Suppressor macrophage treated with lipopolysaccharide for 4 hours (primary cell): ENCODE data around the gene MZT2B.
"Not testable (repeated sequence)": the region's sequence is repeated elsewhere in the genome, so short reads cannot be mapped to it uniquely, and the experiment has no call there.

Source experiments
- DNase-seq: peaks from one replicate; pipeline ENCODE4 v3.0.0-alpha.2; 2020

Gene MZT2B

GRCh38 chr2:130181880-130182682 lies at the start of gene MZT2B:
TSS of gene MZT2B (plus strand) at chr2:130182262. CDS start at chr2:130182283, 21 bp downstream.
- peak; percentile 94 for DNase-seq

- no peak for DNase-seq
Measured at GRCh38 chr2:130135692-130136541, 46.1 kb upstream of the MZT2B start.

- DNase-seq: not testable (repeated sequence)
Measured at GRCh38 chr2:130136546-130136945, 45.5 kb upstream of the MZT2B start.

DNA sequence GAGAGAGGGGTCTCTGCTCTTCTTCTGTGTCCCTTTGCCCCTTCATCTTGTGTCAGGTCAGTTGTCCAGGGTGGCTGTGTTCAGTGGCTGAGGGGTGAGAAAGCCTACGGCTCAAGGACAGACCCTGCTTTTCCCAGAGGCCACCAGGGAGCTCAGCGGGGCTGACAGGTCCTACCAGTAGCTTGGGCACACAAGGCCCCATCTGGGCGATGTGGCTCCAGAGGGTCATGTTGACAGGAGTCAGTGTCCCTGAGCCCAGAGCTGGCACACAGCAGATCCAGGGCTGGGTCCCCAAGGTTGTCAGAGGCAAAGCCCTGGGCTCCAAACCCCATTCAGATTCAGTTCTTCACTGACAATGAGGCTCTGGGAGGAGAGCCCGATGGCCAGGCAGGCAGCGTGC lies 44.9 kb upstream of the MZT2B start:
- not testable (repeated sequence) for DNase-seq

DNA sequence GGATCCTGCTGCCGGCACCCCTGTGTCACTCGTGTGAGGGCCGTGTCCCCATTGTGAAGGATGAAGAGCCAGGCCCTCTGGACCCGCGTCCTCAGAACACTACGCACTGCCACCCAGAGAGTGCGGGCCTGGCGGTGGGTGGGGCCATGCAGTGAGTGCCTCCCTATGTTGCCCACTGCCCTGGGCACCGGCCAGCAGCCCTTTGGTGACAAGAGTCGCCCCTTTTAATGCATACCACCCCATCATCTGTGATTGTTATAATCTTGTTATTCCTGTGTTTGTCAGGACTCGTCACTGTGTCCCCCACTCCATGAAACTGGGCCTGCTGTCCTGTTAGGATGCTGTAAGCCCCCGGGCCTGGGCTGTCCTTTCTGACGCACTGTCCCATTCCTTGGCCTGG lies 43.7 kb upstream of the MZT2B start:
- not testable (repeated sequence) for DNase-seq

DNA sequence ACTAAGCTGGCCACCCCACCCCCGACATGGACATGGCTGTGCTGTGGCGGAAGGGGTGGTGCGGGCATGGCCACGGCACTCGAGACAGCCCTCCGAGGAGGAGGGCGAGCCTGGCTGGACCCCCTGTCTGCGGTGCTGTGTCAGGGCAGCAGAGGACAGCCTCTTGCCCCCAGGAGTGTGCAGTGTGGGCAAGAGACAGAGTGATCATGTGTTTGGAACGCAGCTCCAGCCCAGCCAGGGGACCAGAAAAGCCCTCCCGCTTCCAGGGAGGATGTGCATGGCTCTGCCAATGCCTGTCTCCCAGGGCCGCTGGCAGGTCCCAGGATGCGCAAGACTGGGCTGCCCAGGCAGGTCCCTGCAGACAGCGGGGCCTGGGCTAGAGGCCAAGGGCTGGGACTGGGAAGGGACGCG lies 43.2 kb upstream of the MZT2B start:
- not testable (repeated sequence) for DNase-seq

DNA sequence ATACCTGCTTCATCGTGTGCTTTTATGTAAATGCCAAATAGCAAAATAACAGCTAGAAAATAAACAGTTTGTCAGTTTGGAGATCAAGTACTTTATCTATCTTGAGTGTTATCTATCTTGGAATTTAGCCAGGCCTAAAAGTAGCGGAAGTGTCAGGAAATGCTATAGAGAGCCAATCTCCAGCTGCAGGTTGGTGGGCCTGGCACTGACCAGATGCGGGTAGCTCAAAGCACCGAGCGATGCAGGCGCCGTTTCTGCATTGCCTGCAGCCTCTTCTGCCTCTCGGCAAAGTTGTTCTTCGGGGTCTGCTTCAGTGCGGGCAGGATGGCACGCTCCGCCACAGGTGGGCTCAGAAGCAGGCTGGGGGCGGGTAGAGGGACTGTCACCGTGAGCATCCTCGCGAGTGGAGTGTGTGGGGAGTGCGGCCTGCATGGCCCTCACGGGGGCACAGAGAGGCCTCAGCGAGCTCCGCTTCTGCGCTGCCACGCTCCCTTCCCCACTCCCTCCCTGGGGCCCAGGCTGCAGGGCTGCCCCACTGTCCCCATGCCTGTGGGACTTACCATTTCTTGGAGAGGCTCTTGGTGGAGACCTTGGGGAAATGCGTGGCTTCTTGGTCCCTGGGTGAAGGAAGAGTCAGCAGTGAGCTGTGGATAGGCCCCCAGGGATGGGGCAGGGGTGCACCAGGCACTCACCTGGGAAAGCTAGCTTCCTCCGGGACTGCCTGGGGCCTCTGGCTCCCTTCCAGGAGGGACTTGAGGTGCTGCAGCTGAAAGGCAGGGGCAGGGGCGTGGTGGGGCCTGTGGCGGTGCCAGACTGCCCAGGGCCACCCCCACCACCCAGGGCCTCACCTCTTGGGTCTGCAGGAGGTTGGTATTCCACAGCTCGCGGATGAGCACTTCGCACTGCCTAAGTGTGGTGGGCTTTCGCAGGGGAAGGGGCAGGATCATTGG lies 42.5 kb upstream of the MZT2B start:
- DNase-seq: not testable (repeated sequence)

DNA sequence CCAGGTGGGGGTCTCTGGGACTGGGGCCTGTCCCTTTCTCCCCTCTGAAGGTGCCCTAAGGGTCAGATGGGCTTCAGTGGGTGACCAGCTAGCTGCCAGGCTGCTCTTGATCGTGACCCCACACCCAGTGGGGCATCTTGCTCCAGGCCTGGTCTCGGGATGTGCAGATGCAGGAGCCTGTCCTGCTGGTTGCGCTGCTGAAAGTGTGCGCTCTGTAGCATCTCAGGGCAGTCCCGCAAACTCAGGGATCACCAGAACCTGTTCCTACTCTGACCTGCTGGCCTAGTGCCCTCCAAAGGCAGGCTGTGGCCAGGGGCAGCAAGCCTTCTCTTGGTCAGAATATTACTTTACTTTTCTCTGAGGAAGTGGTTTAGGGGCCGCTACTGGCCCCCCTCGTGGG lies 41.5 kb upstream of the MZT2B start:
- not testable (repeated sequence) for DNase-seq

- DNase-seq: not testable (repeated sequence)
Measured at GRCh38 chr2:130141002-130141401, 41.1 kb upstream of the MZT2B start.

GRCh38 chr2:130141645-130142370 lies 40.3 kb upstream of the MZT2B start:
- DNase-seq: not testable (repeated sequence)

DNA sequence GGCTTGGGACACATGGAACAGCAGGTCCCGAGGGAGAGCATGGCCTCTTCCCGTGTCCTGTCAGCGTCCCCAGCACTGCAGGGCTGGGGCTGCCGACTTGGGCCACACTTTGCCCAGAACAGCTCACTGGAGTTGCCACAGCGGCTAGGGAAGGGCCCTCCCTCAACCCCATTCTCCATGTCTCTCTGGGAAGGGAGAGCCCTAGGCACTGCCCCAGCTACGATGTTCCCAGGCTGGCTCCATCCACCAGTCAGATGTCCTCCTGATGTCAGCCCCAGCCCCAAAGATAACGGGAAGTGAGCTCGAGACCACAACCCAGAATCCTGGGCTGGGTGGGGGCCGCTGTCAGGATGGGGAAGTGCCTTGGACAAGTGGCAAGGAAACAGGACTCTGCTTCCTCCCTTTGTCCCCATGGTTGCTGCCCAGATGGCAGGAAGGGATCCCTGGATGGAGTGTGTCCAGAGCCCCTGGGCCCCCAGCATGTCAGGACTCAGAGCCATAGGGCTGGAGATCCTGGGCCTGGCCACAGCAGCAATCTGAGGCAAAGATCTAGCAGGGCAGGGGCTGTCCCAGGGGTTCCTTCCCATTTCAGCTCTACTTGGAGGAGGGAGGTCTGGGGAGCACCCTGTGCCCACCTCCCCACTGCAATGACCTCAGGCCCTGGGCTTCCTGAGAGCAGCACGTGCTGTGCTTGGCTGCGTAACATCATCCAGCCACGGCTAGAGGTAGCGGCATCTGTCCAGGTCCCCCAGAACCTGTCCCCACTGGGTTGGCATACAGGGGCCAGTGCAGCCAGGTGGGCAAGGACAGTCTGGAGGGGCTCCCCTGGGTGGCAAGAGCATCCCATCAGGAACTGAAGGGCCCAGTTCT lies 39.4 kb upstream of the MZT2B start:
- not testable (repeated sequence) for DNase-seq

GRCh38 chr2:130143266-130144039 lies 38.6 kb upstream of the MZT2B start:
- DNase-seq: not testable (repeated sequence)

DNA sequence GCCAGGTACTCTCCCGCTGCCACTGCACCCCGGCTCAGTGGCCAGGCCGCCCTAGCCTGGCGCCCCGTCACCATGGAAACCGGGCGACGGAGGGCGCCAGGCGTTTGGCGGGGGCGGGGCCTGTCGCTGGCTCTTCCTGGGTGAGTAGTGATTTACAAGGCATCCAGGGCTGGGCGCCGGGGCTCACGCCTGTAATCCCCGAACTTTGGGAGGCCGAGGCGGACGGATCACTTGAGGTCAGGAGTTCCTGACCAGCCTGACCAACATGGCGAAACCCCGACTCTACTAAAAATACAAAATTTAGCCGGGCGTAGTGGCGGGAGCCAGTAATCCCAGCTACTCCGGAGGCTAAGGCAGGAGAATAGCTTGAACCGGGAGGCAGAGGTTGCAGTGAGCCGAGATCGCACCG lies 37.1 kb upstream of the MZT2B start, which contains the start of gene CCDC74B:
TSS of gene CCDC74B (minus strand) at position 107 of the 409 bp plus-strand sequence. CDS start 116 bp downstream, outside the sequence.
- DNase-seq: peak; percentile 16

DNA sequence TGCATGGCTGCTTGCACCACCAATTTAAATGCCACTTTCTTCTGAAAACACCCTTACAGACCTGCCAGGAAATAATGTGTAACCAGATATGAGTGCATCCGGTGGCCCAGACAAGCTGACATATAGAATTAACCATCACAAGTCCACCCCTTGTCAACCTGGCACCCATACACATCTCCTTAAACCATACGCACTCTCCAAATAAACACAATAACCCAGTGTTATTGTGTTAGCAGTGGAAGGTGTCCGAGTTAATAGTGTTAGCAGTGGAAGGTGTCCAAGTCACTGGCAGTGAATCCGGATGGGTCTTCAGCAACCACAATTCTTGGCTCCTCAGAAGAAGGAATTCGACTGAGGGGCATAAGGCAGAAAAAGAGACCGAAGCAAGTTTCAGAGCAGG lies 33.5 kb upstream of the MZT2B start:
- not testable (repeated sequence) for DNase-seq

GRCh38 chr2:130150181-130151144 lies 31.6 kb upstream of the MZT2B start:
- DNase-seq: no peak

- DNase-seq: not testable (repeated sequence)
Measured at GRCh38 chr2:130151145-130151512, 30.9 kb upstream of the MZT2B start.

- not testable (repeated sequence) for DNase-seq
Measured at GRCh38 chr2:130152136-130152815, 29.8 kb upstream of the MZT2B start.
